Vagina (tissue), 2 donors: Measurements from ENCODE around the gene SYNE4.

Experiments
- POLR2A ChIP-seq, 2 donors: fragments of 450-650 bp; IDR thresholded peaks; one replicate each; pipeline ENCODE4 v1.6.1; 2017; ENCODE audit warnings: antibody characterized with exemption in 2 of 2, mild to moderate bottlenecking in 2 of 2, moderate library complexity in 2 of 2
- POLR2AphosphoS5 ChIP-seq, 2 donors: sonication (generic); formaldehyde crosslinking; IDR thresholded peaks; one replicate each; pipeline ENCODE4 v1.9.0; 2017; ENCODE audit warnings: antibody characterized with exemption in 2 of 2, mild to moderate bottlenecking in 2 of 2, low read depth in 1 of 2; ENCODE audit not compliant: insufficient read depth in 1 of 2
- TF ChIP-seq, protein P1 (sequence below), 3 experiments: fragments of 450-650 bp in 2 of 3; fragments of 200-600 bp in 1 of 3; sonication (generic) in 1 of 3; IDR thresholded peaks; one replicate each; pipeline ENCODE4 v1.5.1; 2017 to 2019; ENCODE audit warnings: antibody characterized with exemption in 3 of 3, mild to moderate bottlenecking in 2 of 3, moderate library complexity in 2 of 3

DNA sequence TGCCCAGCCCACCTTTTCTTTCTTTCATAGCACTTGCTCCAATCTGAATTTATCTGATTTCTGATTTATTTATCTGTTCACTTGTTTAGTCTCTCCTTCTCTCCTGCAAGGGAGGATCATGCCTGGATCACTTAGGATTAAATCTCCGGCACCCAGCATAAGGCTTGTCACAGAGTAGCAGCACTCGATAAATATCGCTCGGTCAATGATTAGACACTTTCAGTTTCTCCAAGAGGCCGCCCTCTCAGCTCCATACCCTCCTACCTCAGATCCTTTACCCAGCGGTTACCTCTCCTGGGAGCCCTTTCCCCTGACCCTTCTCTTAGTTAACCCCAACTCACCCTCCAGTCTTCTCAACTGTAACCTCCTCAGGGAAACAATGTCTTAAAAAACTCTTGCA is 22.7 kb upstream of the SYNE4 start:
- TF ChIP-seq, protein P1, sequence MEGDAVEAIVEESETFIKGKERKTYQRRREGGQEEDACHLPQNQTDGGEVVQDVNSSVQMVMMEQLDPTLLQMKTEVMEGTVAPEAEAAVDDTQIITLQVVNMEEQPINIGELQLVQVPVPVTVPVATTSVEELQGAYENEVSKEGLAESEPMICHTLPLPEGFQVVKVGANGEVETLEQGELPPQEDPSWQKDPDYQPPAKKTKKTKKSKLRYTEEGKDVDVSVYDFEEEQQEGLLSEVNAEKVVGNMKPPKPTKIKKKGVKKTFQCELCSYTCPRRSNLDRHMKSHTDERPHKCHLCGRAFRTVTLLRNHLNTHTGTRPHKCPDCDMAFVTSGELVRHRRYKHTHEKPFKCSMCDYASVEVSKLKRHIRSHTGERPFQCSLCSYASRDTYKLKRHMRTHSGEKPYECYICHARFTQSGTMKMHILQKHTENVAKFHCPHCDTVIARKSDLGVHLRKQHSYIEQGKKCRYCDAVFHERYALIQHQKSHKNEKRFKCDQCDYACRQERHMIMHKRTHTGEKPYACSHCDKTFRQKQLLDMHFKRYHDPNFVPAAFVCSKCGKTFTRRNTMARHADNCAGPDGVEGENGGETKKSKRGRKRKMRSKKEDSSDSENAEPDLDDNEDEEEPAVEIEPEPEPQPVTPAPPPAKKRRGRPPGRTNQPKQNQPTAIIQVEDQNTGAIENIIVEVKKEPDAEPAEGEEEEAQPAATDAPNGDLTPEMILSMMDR (IDR thresholded peaks at IDR 0.05): no peak
- TF ChIP-seq POLR2A (IDR thresholded peaks at IDR 0.05): no peak
- TF ChIP-seq POLR2AphosphoS5 (IDR thresholded peaks at IDR 0.05; ENCODE audit: insufficient read depth in 1 of 2, low read depth in 1 of 2): no peak
